ENCODE measurements around the gene EYS.

Gene EYS

GRCh38 chr6:65692109-65692508, 14.9 kb downstream of the EYS start:
- no peak for TF ChIP-seq CTCF (IDR thresholded peaks at IDR 0.05; ENCODE audit: low read depth, low read length)
- no peak for TF ChIP-seq POLR2A (IDR thresholded peaks at IDR 0.05; ENCODE audit: extremely low read depth, insufficient read length)
- TF ChIP-seq MYC (IDR thresholded peaks at IDR 0.05; ENCODE audit: low read depth, low read length): no peak
- TF ChIP-seq, protein P1, sequence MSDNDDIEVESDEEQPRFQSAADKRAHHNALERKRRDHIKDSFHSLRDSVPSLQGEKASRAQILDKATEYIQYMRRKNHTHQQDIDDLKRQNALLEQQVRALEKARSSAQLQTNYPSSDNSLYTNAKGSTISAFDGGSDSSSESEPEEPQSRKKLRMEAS (IDR thresholded peaks at IDR 0.05; ENCODE audit: low read depth, low read length): no peak
- DNase-seq (ENCODE audit: low read depth): no peak
- H3K4me3 ChIP-seq (ENCODE audit: low read depth, low read length): no peak overlapping the region

DNA sequence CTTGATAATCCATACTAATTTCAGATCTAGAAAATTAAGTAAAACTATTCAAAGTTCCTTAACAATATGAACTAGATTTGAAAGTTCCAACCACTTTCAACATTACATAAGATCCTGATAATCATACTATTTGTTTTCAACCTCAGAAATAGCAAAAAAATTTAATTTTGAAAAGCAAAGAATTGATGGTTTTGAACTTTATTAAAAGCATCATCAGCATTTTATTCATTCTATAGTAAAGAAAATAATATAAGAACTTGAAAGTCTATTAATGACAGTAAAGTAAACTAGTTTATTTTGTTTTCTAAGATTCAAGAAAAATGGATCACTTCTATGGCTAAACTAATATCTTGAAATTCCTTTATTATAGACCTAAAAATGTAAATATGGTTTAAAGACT, 26.8 kb downstream of the EYS start:
- TF ChIP-seq MYC (IDR thresholded peaks at IDR 0.05; ENCODE audit: low read depth, low read length): no peak
- TF ChIP-seq, protein P1 (IDR thresholded peaks at IDR 0.05; ENCODE audit: low read depth, low read length): no peak
- no peak for TF ChIP-seq CTCF (IDR thresholded peaks at IDR 0.05; ENCODE audit: low read depth, low read length)
- TF ChIP-seq POLR2A (IDR thresholded peaks at IDR 0.05; ENCODE audit: extremely low read depth, insufficient read length): no peak
- DNase-seq (ENCODE audit: low read depth): no peak

DNA sequence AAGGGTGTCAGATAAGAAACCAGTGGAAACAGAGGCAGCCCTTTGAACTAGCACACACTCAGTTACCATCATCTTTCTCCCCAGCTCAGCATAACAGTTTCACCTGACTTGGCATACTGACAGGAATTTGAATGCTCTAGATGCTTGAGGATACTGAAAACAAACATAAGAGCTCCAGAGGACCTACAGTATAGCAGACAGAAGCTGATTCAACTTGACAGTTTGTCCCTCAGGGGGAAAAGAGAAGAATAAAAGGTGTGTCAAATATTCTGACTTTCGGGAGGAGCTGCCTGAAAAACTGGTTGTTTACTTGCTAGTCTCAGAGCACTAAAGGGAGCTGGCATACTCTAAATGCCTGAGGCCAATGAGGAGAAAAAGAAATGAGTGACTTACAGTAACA, 35.1 kb downstream of the EYS start:
- no peak for DNase-seq (ENCODE audit: low read depth)
- no peak for TF ChIP-seq MYC (IDR thresholded peaks at IDR 0.05; ENCODE audit: low read depth, low read length)
- no peak for TF ChIP-seq CTCF (IDR thresholded peaks at IDR 0.05; ENCODE audit: low read depth, low read length)
- no peak for TF ChIP-seq POLR2A (IDR thresholded peaks at IDR 0.05; ENCODE audit: extremely low read depth, insufficient read length)
- TF ChIP-seq, protein P1 (IDR thresholded peaks at IDR 0.05; ENCODE audit: low read depth, low read length): no peak
- H3K4me3 ChIP-seq (ENCODE audit: low read depth, low read length): no peak overlapping the region

More for the DNA sequence above, 26.8 kb downstream of the EYS start:
- H3K4me3 ChIP-seq (ENCODE audit: low read depth, low read length): no peak overlapping the region

DNA sequence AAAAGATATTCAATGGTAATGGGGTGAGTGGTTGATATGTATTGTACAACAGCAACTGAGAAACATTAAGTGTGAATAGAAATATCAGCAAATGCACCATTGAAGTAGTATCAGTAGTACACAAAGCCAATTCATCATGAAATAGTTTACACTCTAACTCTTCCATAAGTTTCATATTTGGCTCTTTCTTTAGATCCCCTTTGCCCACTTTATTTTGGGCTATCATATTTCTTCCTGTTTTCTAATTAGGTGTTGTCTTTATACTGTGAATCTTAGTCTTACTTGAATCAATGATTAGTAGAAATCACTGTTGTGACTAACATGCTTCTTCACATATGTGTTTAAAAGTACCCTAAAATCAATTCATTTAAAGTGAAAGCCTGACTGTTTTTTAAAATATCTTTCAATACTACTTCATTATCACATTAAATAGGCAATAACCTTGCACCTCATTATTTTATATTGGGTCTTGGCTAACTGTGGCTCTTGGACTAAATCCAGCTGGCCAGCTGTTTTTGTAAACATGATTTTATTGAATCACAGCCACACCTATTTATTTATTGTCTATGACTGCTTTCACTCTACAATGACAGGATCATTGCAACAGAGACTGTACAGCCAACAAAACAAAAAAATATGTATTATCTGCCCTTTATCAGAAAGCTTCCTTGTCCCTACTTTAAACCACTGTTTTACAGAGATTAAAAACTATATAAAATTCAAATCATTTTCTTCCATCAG, 38.9 kb downstream of the EYS start:
- DNase-seq (ENCODE audit: low read depth): no peak
- H3K4me3 ChIP-seq (ENCODE audit: low read depth, low read length): no peak overlapping the region
- no peak for TF ChIP-seq POLR2A (IDR thresholded peaks at IDR 0.05; ENCODE audit: extremely low read depth, insufficient read length)
- TF ChIP-seq MYC (IDR thresholded peaks at IDR 0.05; ENCODE audit: low read depth, low read length): no peak
- TF ChIP-seq CTCF (IDR thresholded peaks at IDR 0.05; ENCODE audit: low read depth, low read length): no peak
- TF ChIP-seq, protein P1 (IDR thresholded peaks at IDR 0.05; ENCODE audit: low read depth, low read length): no peak

GRCh38 chr6:65650086-65650485, 56.9 kb downstream of the EYS start:
- no peak for TF ChIP-seq MYC (IDR thresholded peaks at IDR 0.05; ENCODE audit: low read depth, low read length)
- TF ChIP-seq, protein P1 (IDR thresholded peaks at IDR 0.05; ENCODE audit: low read depth, low read length): no peak
- TF ChIP-seq CTCF (IDR thresholded peaks at IDR 0.05; ENCODE audit: low read depth, low read length): no peak
- no peak for TF ChIP-seq POLR2A (IDR thresholded peaks at IDR 0.05; ENCODE audit: extremely low read depth, insufficient read length)
- no peak for DNase-seq (ENCODE audit: low read depth)
- H3K4me3 ChIP-seq (ENCODE audit: low read depth, low read length): no peak overlapping the region
